Stomach (tissue), 4 donors: ENCODE data around the gene PLEKHG5.

Experiments used
- CTCF ChIP-seq, 7 experiments: fragments of 450-650 bp in 4 of 7; fragments of 200-600 bp in 3 of 7; sonication (generic) in 3 of 7; IDR thresholded peaks; one replicate each; pipeline ENCODE4 v1.5.1; 2016 to 2019; ENCODE audit warnings: antibody characterized with exemption in 7 of 7, control low read depth in 2 of 7, mild to moderate bottlenecking in 1 of 7
- POLR2A ChIP-seq, 4 donors: fragments of 450-650 bp; IDR thresholded peaks; one replicate each; pipeline ENCODE4 v1.6.1; 2016; ENCODE audit warnings: antibody characterized with exemption in 4 of 4, control low read depth in 2 of 4, mild to moderate bottlenecking in 1 of 4, moderate library complexity in 1 of 4

DNA sequence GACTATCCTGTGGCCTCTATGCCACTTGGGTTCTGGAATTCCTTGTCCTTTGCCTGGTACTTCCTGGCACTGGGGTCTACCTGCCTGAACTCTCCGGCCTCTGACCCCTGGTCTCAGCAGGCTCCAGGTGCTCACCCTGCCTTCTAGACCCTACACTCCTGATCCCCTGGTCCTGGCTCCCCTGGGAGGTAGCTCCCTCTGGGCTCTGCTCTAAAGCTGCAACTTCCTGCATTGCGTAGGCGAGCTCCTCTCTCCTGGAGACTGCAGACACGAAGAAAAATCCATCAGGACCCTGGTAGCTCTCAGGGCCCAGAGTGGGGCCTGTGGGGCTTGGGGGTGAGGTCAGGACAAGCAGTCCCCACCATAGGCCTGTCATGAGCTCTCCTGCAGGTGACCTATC lies 7.8 kb upstream of the PLEKHG5 start:
- TF ChIP-seq POLR2A (IDR thresholded peaks at IDR 0.05): no peak
- TF ChIP-seq CTCF (IDR thresholded peaks at IDR 0.05): no peak
